ENCODE data around the gene LRRTM3. TPM values are rescaled to one million over a fixed set of nuclear protein-coding genes. Genes with fewer than 3 reads are reported as not detected.

The LRRTM3 gene
- total RNA-seq, 1 experiment from 2014 or later = 0.96 TPM

DNA sequence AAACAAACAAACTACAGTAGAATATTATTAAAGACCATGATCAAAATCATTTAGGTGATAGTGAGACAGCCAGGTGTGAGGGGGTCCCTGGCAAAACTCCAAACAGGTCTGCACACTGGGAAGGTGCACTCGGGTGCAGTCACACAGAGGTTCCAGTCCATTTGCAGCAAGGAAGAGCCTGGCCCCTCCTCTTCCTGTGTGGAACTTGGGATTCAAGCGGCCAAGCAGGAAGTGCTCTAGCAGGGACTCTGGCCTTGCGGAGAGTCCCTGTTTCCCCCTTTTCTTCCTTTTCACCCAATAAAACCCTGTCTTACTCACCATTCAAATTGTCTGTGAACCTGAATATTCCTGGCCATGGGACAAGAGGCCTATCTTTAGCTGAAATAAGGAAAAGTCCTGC, 181.8 kb downstream of the LRRTM3 start:
- peak; percentile 35 for DNase-seq
- no peaks in the 10 kb centered on the region for H3K79me1 ChIP-seq (ENCODE audit: insufficient read depth, low read depth, low read length, poor library complexity, severe bottlenecking)
- H3K9me3 ChIP-seq (ENCODE audit: control insufficient read depth, low read depth, low read length) = no peaks in the 10 kb centered on the region
- H3K4me2 ChIP-seq (ENCODE audit: insufficient read depth, insufficient read length, low read length) = no peak overlapping the region
- H3K4ac ChIP-seq (ENCODE audit: low read depth, low read length) = no peak overlapping the region
- WGBS (ENCODE audit: extremely low coverage, insufficient read length, low lambda C conversion rate) = no CpG with 5 or more reads among the region's 3 CpGs
- no peaks in the 10 kb centered on the region for H3K23me2 ChIP-seq (ENCODE audit: insufficient read length, low read depth, low read length, poor library complexity, severe bottlenecking)
- no peak overlapping the region for H3K27ac Mint-ChIP-seq
- H2BK20ac ChIP-seq (ENCODE audit: low read depth, low read length, poor library complexity, severe bottlenecking) = no peak overlapping the region
- no peak overlapping the region for H3K23ac ChIP-seq (ENCODE audit: insufficient read length, low read depth, low read length)
- H3K27me3 Mint-ChIP-seq (ENCODE audit: low read depth) = no peaks in the 10 kb centered on the region
- no peak overlapping the region for H3K9ac ChIP-seq (ENCODE audit: extremely low read depth, insufficient read length, low read length)
- no peak overlapping the region for H2AK5ac ChIP-seq (ENCODE audit: insufficient read length, low read length)
- no peaks in the 10 kb centered on the region for H3K27me3 ChIP-seq (ENCODE audit: insufficient read depth, low read length)
- no peaks in the 10 kb centered on the region for H3K4me1 ChIP-seq (ENCODE audit: insufficient read depth, low read length)
- no peaks in the 10 kb centered on the region for H3K79me2 ChIP-seq (ENCODE audit: insufficient read depth, low read length)
- no peaks in the 10 kb centered on the region for H3K4me1 Mint-ChIP-seq
- no peak overlapping the region for H3T11ph ChIP-seq (ENCODE audit: low read length)
- H3K27ac ChIP-seq (ENCODE audit: insufficient read length, low read depth, low read length) = no peak overlapping the region
- no peak overlapping the region for H2AFZ ChIP-seq (ENCODE audit: low read length)
- H3K9me3 Mint-ChIP-seq = no peaks in the 10 kb centered on the region
- no peak overlapping the region for H3K4me3 Mint-ChIP-seq
- H3K14ac ChIP-seq (ENCODE audit: insufficient read depth, low read length) = no peak overlapping the region
- no peak for TF ChIP-seq CTCF (conservative IDR thresholded peaks at IDR 0.05)
- H4K91ac ChIP-seq (ENCODE audit: insufficient read length, low read depth, low read length) = no peak overlapping the region
- H4K5ac ChIP-seq (ENCODE audit: insufficient read length, low read depth, low read length) = no peak overlapping the region
- H3K18ac ChIP-seq (ENCODE audit: insufficient read length, low read depth, low read length) = no peak overlapping the region
- no peak overlapping the region for H2BK15ac ChIP-seq (ENCODE audit: low read depth, low read length)
- no peaks in the 10 kb centered on the region for H4K20me1 ChIP-seq (ENCODE audit: control insufficient read depth, insufficient read depth, insufficient read length)
- no peak overlapping the region for H2BK120ac ChIP-seq (ENCODE audit: low read depth, low read length, poor library complexity, severe bottlenecking)
- H2BK12ac ChIP-seq (ENCODE audit: insufficient read length, low read depth, low read length) = no peak overlapping the region
- no peak overlapping the region for H4K8ac ChIP-seq (replicated peaks; ENCODE audit: insufficient read length, low read depth, low read length)
- H2BK5ac ChIP-seq (ENCODE audit: insufficient read length, low read length) = no peak overlapping the region
- no peak overlapping the region for H3K56ac ChIP-seq (ENCODE audit: insufficient read length, low read depth, low read length)
- no peaks in the 10 kb centered on the region for H3K36me3 Mint-ChIP-seq (ENCODE audit: insufficient read depth in 1 of 3, low read depth in 3 of 3)
